Mesenchymal stem cell (in vitro differentiated cells and primary cell): ENCODE data around the gene LAPTM4A.

ENCODE experiments used
- DNase-seq: peaks from one replicate; pipeline ENCODE4 v3.0.0-alpha.2; 2013
- H2AFZ ChIP-seq: one replicate; pipeline ENCODE4 v1.6.1; 2013; ENCODE audit warnings: low read depth, mild to moderate bottlenecking, control low read depth, inconsistent platforms, low read length, moderate library complexity
- H2AK5ac ChIP-seq: 2 replicates; pipeline ENCODE4 v1.6.1; 2013; ENCODE audit warnings: low read length, moderate library complexity, mild to moderate bottlenecking, inconsistent platforms; ENCODE audit not compliant: severe bottlenecking
- H2BK120ac ChIP-seq: one replicate; pipeline ENCODE4 v1.6.1; 2013; ENCODE audit warnings: low read depth, mild to moderate bottlenecking, inconsistent platforms, low read length, moderate library complexity
- H2BK12ac ChIP-seq, 2 experiments: one replicate each; pipeline ENCODE4 v1.6.1; 2013; ENCODE audit warnings: inconsistent platforms in 2 of 2, low read length in 2 of 2, mild to moderate bottlenecking in 2 of 2, moderate library complexity in 2 of 2, control low read depth in 1 of 2
- H2BK15ac ChIP-seq: one replicate; pipeline ENCODE4 v1.6.1; 2013; ENCODE audit warnings: mild to moderate bottlenecking, low read depth, inconsistent platforms; ENCODE audit not compliant: poor library complexity, severe bottlenecking
- H2BK5ac ChIP-seq: 2 replicates; pipeline ENCODE4 v1.6.1; 2013; ENCODE audit warnings: low read depth, mild to moderate bottlenecking, low read length, control low read depth, inconsistent platforms; ENCODE audit not compliant: poor library complexity, severe bottlenecking
- H3K14ac ChIP-seq, 2 experiments: one replicate each; pipeline ENCODE4 v1.6.1; 2013; ENCODE audit warnings: inconsistent platforms in 2 of 2, low read length in 2 of 2, control low read depth in 1 of 2, mild to moderate bottlenecking in 1 of 2, moderate library complexity in 1 of 2
- H3K18ac ChIP-seq, 2 experiments: one replicate each; pipeline ENCODE4 v1.6.1; 2013; ENCODE audit warnings: inconsistent platforms in 2 of 2, low read length in 2 of 2, control low read depth in 1 of 2, low read depth in 1 of 2, mild to moderate bottlenecking in 1 of 2
- H3K23ac ChIP-seq, 2 experiments: one replicate each; pipeline ENCODE4 v1.6.1; 2013; ENCODE audit warnings: inconsistent platforms in 2 of 2, low read length in 2 of 2, mild to moderate bottlenecking in 2 of 2, moderate library complexity in 2 of 2, control low read depth in 1 of 2
- H3K27ac ChIP-seq: 2 replicates; pipeline ENCODE4 v1.5.1; 2013; ENCODE audit warnings: mild to moderate bottlenecking, moderate library complexity, low read length, control low read depth, inconsistent platforms; ENCODE audit not compliant: poor library complexity, severe bottlenecking
- H3K27me3 ChIP-seq, 2 experiments: 2 replicates each; pipeline versions ENCODE4 v1.6.1 to v1.7.0; 2013; ENCODE audit warnings: low read length in 2 of 2, mild to moderate bottlenecking in 2 of 2, moderate library complexity in 2 of 2, control low read depth in 1 of 2, inconsistent platforms in 1 of 2; ENCODE audit not compliant: control insufficient read depth in 1 of 2, insufficient read depth in 1 of 2
- H3K36me3 ChIP-seq, 2 experiments: 2 replicates each; pipeline versions ENCODE4 v1.6.1 to v1.7.0; 2013; ENCODE audit warnings: low read length in 2 of 2, control low read depth in 1 of 2, inconsistent platforms in 1 of 2, low read depth in 1 of 2, mild to moderate bottlenecking in 1 of 2; ENCODE audit not compliant: insufficient read depth in 2 of 2, control insufficient read depth in 1 of 2
- H3K4ac ChIP-seq, 2 experiments: one replicate each; pipeline ENCODE4 v1.6.1; 2013; ENCODE audit warnings: inconsistent platforms in 2 of 2, low read length in 2 of 2, mild to moderate bottlenecking in 2 of 2, moderate library complexity in 2 of 2, control low read depth in 1 of 2, low read depth in 1 of 2
- H3K4me1 ChIP-seq: 2 replicates; pipeline ENCODE4 v1.6.1; 2013; ENCODE audit warnings: low read depth, low read length, control low read depth; ENCODE audit not compliant: control insufficient read depth, insufficient read depth
- H3K4me2 ChIP-seq: 2 replicates; pipeline ENCODE4 v1.6.1; 2013; ENCODE audit warnings: low read length, mild to moderate bottlenecking, inconsistent platforms; ENCODE audit not compliant: poor library complexity, severe bottlenecking
- H3K4me3 ChIP-seq, 2 experiments: 2 replicates each; pipeline versions ENCODE4 v1.5.1 to v1.7.0; 2013; ENCODE audit warnings: low read length in 2 of 2, mild to moderate bottlenecking in 2 of 2, control low read depth in 1 of 2, low read depth in 1 of 2; ENCODE audit not compliant: insufficient read depth in 1 of 2
- H3K79me1 ChIP-seq: replicated peaks from 2 replicates; pipeline ENCODE4 v1.6.1; 2013; ENCODE audit warnings: mild to moderate bottlenecking, control low read depth, low read length, inconsistent platforms; ENCODE audit not compliant: poor library complexity, severe bottlenecking
- H3K9ac ChIP-seq: 2 replicates; pipeline ENCODE4 v1.7.0; 2013; ENCODE audit warnings: mild to moderate bottlenecking, low read length, moderate library complexity
- H3K9me3 ChIP-seq: 2 replicates; pipeline ENCODE4 v1.7.0; 2013; ENCODE audit warnings: mild to moderate bottlenecking, low read length; ENCODE audit not compliant: control insufficient read depth
- H4K8ac ChIP-seq: one replicate; pipeline ENCODE4 v1.6.1; 2013; ENCODE audit warnings: inconsistent platforms, mild to moderate bottlenecking, low read length, moderate library complexity
- H4K91ac ChIP-seq: one replicate; pipeline ENCODE4 v1.6.1; 2013; ENCODE audit warnings: mild to moderate bottlenecking, low read length, inconsistent platforms
- whole genome bisulfite sequencing: methylation state at CpG from one replicate; pipeline ENCODE4 v1.1.7; 2013; ENCODE audit warnings: mixed read lengths; 5-methylcytosine and 5-hydroxymethylcytosine counted together

The LAPTM4A gene

DNA sequence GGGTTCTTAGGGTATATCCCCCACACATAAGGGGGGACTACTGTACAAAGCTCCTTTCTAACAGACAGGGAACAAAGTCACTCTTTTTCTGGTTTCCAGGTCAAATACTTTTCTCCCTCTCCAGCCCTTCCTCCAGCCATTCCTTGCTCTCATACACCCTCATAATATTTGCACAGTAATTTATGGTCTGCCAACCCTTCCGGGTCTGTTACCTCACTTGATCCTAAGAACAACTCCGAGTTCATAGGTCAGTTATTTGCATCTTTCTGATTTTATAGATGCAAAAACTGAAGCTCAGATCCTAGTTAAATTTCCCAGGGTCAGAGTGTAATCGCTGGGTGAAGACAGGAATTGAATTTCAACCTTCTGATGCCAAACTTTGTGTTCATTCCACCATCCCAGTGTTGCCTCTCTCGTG, 24.2 kb downstream of the LAPTM4A start:
- Histone ChIP-seq H3K4me2 (no peak overlapping the region), H3K14ac (no peak overlapping the region), H3K27ac (no peak overlapping the region), H2BK5ac (no peak overlapping the region), H4K8ac (no peak overlapping the region), H3K4ac (no peak overlapping the region), H3K27me3 (no peaks in the 10 kb centered on the region), H3K18ac (no peak overlapping the region), H3K4me3 (no peak overlapping the region), H2BK120ac (no peak overlapping the region), H2AK5ac (no peak overlapping the region), H2BK15ac (no peak overlapping the region), H4K91ac (no peak overlapping the region), H2AFZ (no peak overlapping the region), H3K79me1 (peaks cover 4% of the 10 kb centered on the region), H2BK12ac (no peak overlapping the region), H3K9me3 (peaks cover 5% of the 10 kb centered on the region), H3K36me3 (peaks cover 10 to 58% of the 10 kb centered on the region in 2 experiments), H3K23ac (no peak overlapping the region), H3K4me1 (no peaks in the 10 kb centered on the region), H3K9ac (no peak overlapping the region)
- no peak for DNase-seq
- WGBS: 60% methylated on average over 4 of the region's 4 CpGs

DNA sequence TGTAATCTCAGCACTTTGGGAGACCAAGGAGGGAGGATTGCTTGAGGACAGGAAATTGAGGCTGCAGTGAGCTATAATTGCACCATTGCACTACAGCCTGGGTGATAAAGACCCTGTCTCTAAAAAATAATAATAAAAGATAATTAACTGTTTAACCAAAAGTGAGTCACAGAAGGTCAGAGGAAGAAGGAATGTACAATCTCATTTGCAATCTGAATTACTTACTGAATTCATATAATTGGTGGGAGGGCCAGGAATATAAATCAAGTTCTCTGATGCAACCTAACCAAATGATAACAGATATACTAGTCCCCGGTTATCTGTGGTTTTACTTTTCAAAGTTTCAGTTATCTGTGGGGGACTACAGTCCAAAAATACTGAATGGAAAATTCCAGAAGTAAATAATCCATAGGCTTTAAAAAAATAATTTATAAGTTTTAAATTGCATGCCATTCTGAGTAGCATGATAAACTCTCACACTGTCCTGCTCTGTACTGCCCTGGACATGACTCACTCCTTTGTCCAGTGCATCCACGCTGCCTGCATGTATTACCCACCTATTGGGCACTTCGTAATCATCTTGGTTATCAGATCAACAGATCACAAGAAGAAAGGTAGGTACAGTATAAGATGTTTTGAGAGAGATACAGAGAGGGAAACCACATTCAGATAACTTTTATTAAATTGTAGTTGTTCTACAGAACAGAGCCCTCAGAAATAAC, 26.2 kb downstream of the LAPTM4A start:
- H4K8ac ChIP-seq: no peak overlapping the region
- H3K36me3 ChIP-seq: peaks cover 12 to 38% of the 10 kb centered on the region in 2 experiments

DNA sequence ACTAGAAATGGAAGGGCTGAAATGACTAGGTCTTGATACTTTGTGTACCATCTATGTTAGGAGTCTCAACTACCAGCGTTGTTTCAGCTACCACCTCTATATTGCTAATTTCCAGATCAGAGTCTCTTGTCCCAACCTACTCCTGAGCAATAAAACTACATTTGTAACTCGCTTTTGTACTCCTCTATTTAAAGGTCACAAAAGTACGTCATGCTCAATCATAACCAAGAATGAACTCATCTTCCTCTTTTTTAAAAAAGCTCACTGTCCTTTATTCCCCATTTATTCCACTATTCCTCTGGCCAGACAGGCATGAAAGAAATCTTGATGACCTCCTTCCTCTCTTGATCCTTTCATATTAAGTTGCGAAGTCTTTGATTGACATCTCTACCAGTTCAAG, 27.7 kb downstream of the LAPTM4A start:
- Histone ChIP-seq H4K8ac (no peak overlapping the region), H2BK5ac (no peak overlapping the region), H3K9me3 (peaks cover 5% of the 10 kb centered on the region), H2BK12ac (no peak overlapping the region), H3K79me1 (peaks cover 1% of the 10 kb centered on the region), H4K91ac (no peak overlapping the region), H3K18ac (no peak overlapping the region), H2BK120ac (no peak overlapping the region), H3K14ac (no peak overlapping the region), H2BK15ac (no peak overlapping the region), H2AK5ac (no peak overlapping the region), H3K4ac (no peak overlapping the region), H3K4me1 (no peaks in the 10 kb centered on the region), H3K4me3 (no peak overlapping the region), H3K23ac (no peak overlapping the region), H3K36me3 (peaks cover 9 to 23% of the 10 kb centered on the region in 2 experiments), H3K9ac (no peak overlapping the region), H3K27me3 (no peaks in the 10 kb centered on the region), H3K4me2 (no peak overlapping the region), H2AFZ (no peak overlapping the region), H3K27ac (no peak overlapping the region)
- DNase-seq: no peak
- 96% methylated on average over 4 of the region's 4 CpGs for WGBS

More for the DNA sequence above, 26.2 kb downstream of the LAPTM4A start:
- H3K23ac ChIP-seq: no peak overlapping the region
- H3K4me1 ChIP-seq: no peaks in the 10 kb centered on the region
- H3K9me3 ChIP-seq: peaks cover 5% of the 10 kb centered on the region
- no peak overlapping the region for H4K91ac ChIP-seq
- H2AK5ac ChIP-seq: no peak overlapping the region
- H3K4me2 ChIP-seq: no peak overlapping the region
- no peak overlapping the region for H3K18ac ChIP-seq
- no peak overlapping the region for H2BK12ac ChIP-seq
- no peak overlapping the region for H2BK120ac ChIP-seq
- no peak overlapping the region for H2BK15ac ChIP-seq
- H2BK5ac ChIP-seq: no peak overlapping the region
- H2AFZ ChIP-seq: no peak overlapping the region
- DNase-seq: no peak
- no peak overlapping the region for H3K27ac ChIP-seq
- H3K14ac ChIP-seq: no peak overlapping the region
- no peak overlapping the region for H3K4ac ChIP-seq
- no peak overlapping the region for H3K4me3 ChIP-seq
- H3K79me1 ChIP-seq: peaks cover 3% of the 10 kb centered on the region
- no peak overlapping the region for H3K9ac ChIP-seq
- 17% methylated on average over 1 of the region's 3 CpGs for WGBS
- no peaks in the 10 kb centered on the region for H3K27me3 ChIP-seq

DNA sequence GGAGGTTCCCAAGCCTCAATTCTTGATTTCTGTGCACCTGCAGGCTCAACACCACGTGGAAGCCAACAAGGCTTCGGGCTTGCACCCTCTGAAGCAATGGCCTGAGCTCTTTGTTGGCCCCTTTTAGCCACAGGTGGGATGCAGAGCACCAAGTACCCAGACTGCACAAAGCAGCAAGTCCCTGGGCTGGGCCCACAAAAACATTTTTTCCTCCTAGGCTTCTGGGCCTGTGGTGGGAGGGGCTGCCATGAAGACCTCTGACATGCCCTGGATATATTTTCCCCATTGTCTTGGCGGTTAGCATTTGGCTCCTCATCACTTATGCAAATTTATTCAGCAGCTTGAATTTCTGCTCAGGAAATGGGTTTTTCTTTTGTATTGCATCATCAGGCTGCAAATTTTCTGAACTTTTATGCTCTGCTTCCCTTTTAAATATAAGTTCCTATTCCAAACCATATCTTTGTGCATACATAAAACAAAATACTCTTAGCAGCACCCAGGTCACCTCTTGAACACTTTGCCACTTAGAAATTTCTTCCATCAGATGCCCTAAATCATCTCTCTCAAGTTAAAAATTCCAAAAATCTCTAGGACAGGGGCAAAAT, 29.9 kb downstream of the LAPTM4A start:
- no peak overlapping the region for H3K18ac ChIP-seq
- H3K27me3 ChIP-seq: no peaks in the 10 kb centered on the region
- no peak overlapping the region for H3K14ac ChIP-seq
- no peak overlapping the region for H2BK15ac ChIP-seq
- H3K9me3 ChIP-seq: no peaks in the 10 kb centered on the region
- peaks cover 2% of the 10 kb centered on the region for H3K4me1 ChIP-seq
- no peak overlapping the region for H2BK120ac ChIP-seq
- no peak overlapping the region for H4K8ac ChIP-seq
- no peak for DNase-seq
- H2AK5ac ChIP-seq: no peak overlapping the region
- H3K4me3 ChIP-seq: no peak overlapping the region
- H3K36me3 ChIP-seq: peaks cover 4 to 7% of the 10 kb centered on the region in 2 experiments
- no peak overlapping the region for H3K27ac ChIP-seq
- H3K4ac ChIP-seq: no peak overlapping the region
- H4K91ac ChIP-seq: no peak overlapping the region
- H2AFZ ChIP-seq: no peak overlapping the region
- H3K9ac ChIP-seq: no peak overlapping the region
- H2BK12ac ChIP-seq: no peak overlapping the region
- no peak overlapping the region for H3K23ac ChIP-seq
- WGBS: 78% methylated on average over 3 of the region's 3 CpGs
- no peak overlapping the region for H2BK5ac ChIP-seq
- no peaks in the 10 kb centered on the region for H3K79me1 ChIP-seq
- no peak overlapping the region for H3K4me2 ChIP-seq
